ENCODE results near the gene STAT5B. TPM values are rescaled to one million over a fixed set of nuclear protein-coding genes. Genes with fewer than 3 reads are reported as not detected.

STAT5B gene
- total and polyA plus RNA-seq, 2 of the 8 experiments (the other 6 are each of a cell fraction or from before 2014, with no cell fraction given): 35.3 to 52.6 TPM

GRCh38 chr17:42202159-42202558 is 74.0 kb downstream of the STAT5B start:
- Histone ChIP-seq H3K4ac (replicated peaks; ENCODE audit: insufficient read length, low read depth, low read length) (no peak overlapping the region), H3K27ac (ENCODE audit: low read depth, low read length) (no peak overlapping the region), H3K56ac (replicated peaks; ENCODE audit: insufficient read length, low read depth, low read length) (no peak overlapping the region), H3K23ac (ENCODE audit: insufficient read length) (no peak overlapping the region), H2BK120ac (replicated peaks; ENCODE audit: low read depth, low read length) (no peak overlapping the region), H3K9me3 (ENCODE audit: insufficient read depth in 2 of 2, low read depth in 1 of 2, low read length in 1 of 2) (no peaks in the 10 kb centered on the region), H2BK20ac (ENCODE audit: low read length) (no peak overlapping the region), H2BK15ac (ENCODE audit: low read length) (no peak overlapping the region), H2BK5ac (ENCODE audit: low read depth, low read length) (no peak overlapping the region), H3K9ac (replicated peaks in 1 of 4; ENCODE audit: extremely low read depth in 1 of 4, low read depth in 3 of 4, low read length in 3 of 4) (no peak overlapping the region), H4K5ac (ENCODE audit: insufficient read length, low read depth, low read length) (no peak overlapping the region), H3K14ac (ENCODE audit: insufficient read length) (no peak overlapping the region), H4K8ac (ENCODE audit: extremely low read depth, insufficient read depth, low read length) (no peak overlapping the region; the same call in 1 of the 2 replicates), H2AFZ (ENCODE audit: low read length) (no peak overlapping the region), H3K79me1 (ENCODE audit: low read depth, low read length) (no peaks in the 10 kb centered on the region), H3K36me3 (ENCODE audit: control insufficient read depth in 2 of 4, insufficient read depth in 4 of 4, low read length in 3 of 4) (peaks cover 0 to 20% (median 6%) of the 10 kb centered on the region in 4 experiments; a peak in 5 of 8 replicates), H3K4me2 (ENCODE audit: insufficient read depth in 1 of 2, low read depth in 2 of 2, low read length in 2 of 2) (no peak overlapping the region), H3K4me1 (replicated peaks in 1 of 4; ENCODE audit: control insufficient read depth in 3 of 4, insufficient read depth in 4 of 4, low read length in 3 of 4) (no peaks in the 10 kb centered on the region), H3K4me3 (ENCODE audit: extremely low read depth in 1 of 4, insufficient read depth in 2 of 4, low read depth in 3 of 4, low read length in 4 of 4) (no peak overlapping the region), H3K27me3 (replicated peaks in 1 of 4; ENCODE audit: control insufficient read depth in 3 of 4, extremely low read depth in 1 of 4, insufficient read depth in 3 of 4, low read length in 3 of 4) (no peaks in the 10 kb centered on the region), H4K20me1 (replicated peaks in 1 of 2; ENCODE audit: control insufficient read depth in 1 of 2, insufficient read depth in 2 of 2, low read length in 2 of 2) (no peaks in the 10 kb centered on the region), H3K18ac (ENCODE audit: extremely low read depth, low read length) (no peak overlapping the region), H3K79me2 (ENCODE audit: control insufficient read depth in 1 of 2, insufficient read depth in 2 of 2, low read length in 2 of 2) (no peaks in the 10 kb centered on the region), H4K91ac (replicated peaks; ENCODE audit: insufficient read length, low read length) (no peak overlapping the region), H2AK5ac (ENCODE audit: low read depth, low read length) (no peak overlapping the region), H3K23me2 (ENCODE audit: low read depth, low read length) (no peaks in the 10 kb centered on the region), H2BK12ac (ENCODE audit: low read depth, low read length) (no peak overlapping the region)
- ChIA-PET CTCF (ENCODE audit: partially characterized antibody) (interaction anchor here (1.0 to 1.9 kb wide), 8 partner anchors 11 to 227 kb away, joined by 3 to 4 read pairs (median 3); partner anchors contain the start of gene KCNH4), POLR2A (ENCODE audit: partially characterized antibody) (no interaction called here)
- DNase-seq (ENCODE audit: low read depth in 1 of 2, low spot score in 2 of 2) (no peak), FAIRE-seq (no peak)
- 96% methylated on average over 6 of the region's 6 CpGs; no CpG with 5 or more reads in 1 of the 2 experiments for WGBS, 2 experiments (ENCODE audit: extremely low coverage in 1 of 2, insufficient coverage in 1 of 2, insufficient read length in 1 of 2, insufficient replicate concordance in 2 of 2, low coverage in 1 of 2, low lambda C conversion rate in 2 of 2, missing lambda C conversion rate in 1 of 2)
- TF ChIP-seq MAFK (IDR thresholded peaks at IDR 0.05; ENCODE audit: low read depth, low read length): no peak
- TF ChIP-seq CTCF (IDR thresholded peaks at IDR 0.05; ENCODE audit: control extremely low read depth in 1 of 3, insufficient read depth in 1 of 3, low read depth in 1 of 3, low read length in 3 of 3): no peak
- TF ChIP-seq JUN (IDR thresholded peaks at IDR 0.05; ENCODE audit: low read depth, low read length): no peak
- TF ChIP-seq RXRA (IDR thresholded peaks at IDR 0.05; ENCODE audit: insufficient read depth, low read depth, low read length): no peak
- TF ChIP-seq MAX (IDR thresholded peaks at IDR 0.05): no peak
- TF ChIP-seq ASH2L (IDR thresholded peaks at IDR 0.05; ENCODE audit: low read length): no peak
- TF ChIP-seq SIN3A (conservative IDR thresholded peaks at IDR 0.05 in 1 of 2, IDR thresholded peaks at IDR 0.05 in 1 of 2; ENCODE audit: low read depth in 1 of 2, low read length in 2 of 2): no peak
- no peak for TF ChIP-seq POU5F1 (IDR thresholded peaks at IDR 0.05; ENCODE audit: low read depth, low read length)
- TF ChIP-seq YY1 (IDR thresholded peaks at IDR 0.05; ENCODE audit: low read depth, low read length): no peak
- no peak for TF ChIP-seq KDM4A (IDR thresholded peaks at IDR 0.05; ENCODE audit: low read depth, low read length, severe bottlenecking)
- no peak for TF ChIP-seq BRCA1 (IDR thresholded peaks at IDR 0.05; ENCODE audit: low read depth, low read length)
- TF ChIP-seq BCL11A (IDR thresholded peaks at IDR 0.05; ENCODE audit: low read depth in 2 of 2, low read length in 2 of 2): no peak

Data from H1 (cell line).